ES-I3 (cell line): ENCODE data around the gene GDF15.

Source experiments
- H3K36me3 ChIP-seq: 2 replicates; pipeline ENCODE4 v1.6.1; 2013; ENCODE audit warnings: mild to moderate bottlenecking, low read length, control low read depth, moderate library complexity; ENCODE audit not compliant: insufficient read depth
- H3K4me1 ChIP-seq: 2 replicates; pipeline ENCODE4 v1.6.1; 2013; ENCODE audit warnings: mild to moderate bottlenecking, control low read depth, low read length; ENCODE audit not compliant: insufficient read depth
- H3K9ac ChIP-seq: 2 replicates; pipeline ENCODE4 v1.6.1; 2013; ENCODE audit warnings: low read depth, mild to moderate bottlenecking, low read length, moderate library complexity
- H3K9me3 ChIP-seq: 2 replicates; pipeline ENCODE4 v1.6.1; 2013; ENCODE audit warnings: mild to moderate bottlenecking, low read length, moderate library complexity; ENCODE audit not compliant: control insufficient read depth, insufficient read depth

Gene GDF15

DNA sequence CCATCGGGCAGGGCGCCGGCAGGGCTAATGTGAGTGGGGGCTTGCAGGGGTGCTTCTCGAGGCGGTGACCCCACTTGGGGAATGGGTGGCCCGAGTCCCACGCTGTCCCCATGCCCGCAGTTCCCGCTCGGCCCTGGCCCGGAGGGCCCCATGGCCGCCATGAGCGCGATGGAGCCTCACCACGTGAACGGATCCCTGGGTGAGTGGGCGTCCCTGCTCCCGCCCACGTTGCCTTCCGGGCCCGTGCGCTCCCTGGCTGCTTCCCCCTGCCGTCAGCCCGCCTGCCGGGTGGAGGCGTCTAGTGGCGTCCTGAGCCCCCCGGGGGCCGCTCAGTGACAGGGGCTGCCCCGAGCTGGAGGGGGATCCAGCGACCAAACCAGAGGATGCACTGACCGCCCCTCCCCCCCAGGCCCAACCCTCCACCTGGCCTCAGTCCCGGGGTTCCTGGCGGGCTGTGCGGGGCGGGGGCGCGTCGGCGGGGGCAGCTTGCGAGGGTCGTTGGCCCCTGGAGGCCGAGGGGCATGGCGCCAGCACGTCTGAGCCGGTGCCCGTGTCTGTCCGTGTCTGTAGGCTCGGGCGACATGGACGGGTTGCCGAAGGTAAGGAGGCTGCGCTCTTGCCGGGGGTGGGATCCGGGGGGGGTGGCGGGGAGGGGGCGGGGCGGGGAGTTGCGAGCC, 47.2 kb downstream of the GDF15 start:
- Histone ChIP-seq H3K36me3 (no peaks in the 10 kb centered on the region), H3K4me1 (peaks cover 25% of the 10 kb centered on the region; the same call in 1 of the 2 replicates), H3K9ac (peak overlapping the region; percentile 71), H3K9me3 (no peaks in the 10 kb centered on the region)

GRCh38 chr19:18433735-18434398, 47.9 kb downstream of the GDF15 start:
- Histone ChIP-seq H3K9me3 (no peaks in the 10 kb centered on the region), H3K9ac (peak overlapping the region; percentile 16; the same call in 1 of the 2 replicates), H3K4me1 (peaks cover 27% of the 10 kb centered on the region; the same call in 1 of the 2 replicates), H3K36me3 (no peaks in the 10 kb centered on the region)

DNA sequence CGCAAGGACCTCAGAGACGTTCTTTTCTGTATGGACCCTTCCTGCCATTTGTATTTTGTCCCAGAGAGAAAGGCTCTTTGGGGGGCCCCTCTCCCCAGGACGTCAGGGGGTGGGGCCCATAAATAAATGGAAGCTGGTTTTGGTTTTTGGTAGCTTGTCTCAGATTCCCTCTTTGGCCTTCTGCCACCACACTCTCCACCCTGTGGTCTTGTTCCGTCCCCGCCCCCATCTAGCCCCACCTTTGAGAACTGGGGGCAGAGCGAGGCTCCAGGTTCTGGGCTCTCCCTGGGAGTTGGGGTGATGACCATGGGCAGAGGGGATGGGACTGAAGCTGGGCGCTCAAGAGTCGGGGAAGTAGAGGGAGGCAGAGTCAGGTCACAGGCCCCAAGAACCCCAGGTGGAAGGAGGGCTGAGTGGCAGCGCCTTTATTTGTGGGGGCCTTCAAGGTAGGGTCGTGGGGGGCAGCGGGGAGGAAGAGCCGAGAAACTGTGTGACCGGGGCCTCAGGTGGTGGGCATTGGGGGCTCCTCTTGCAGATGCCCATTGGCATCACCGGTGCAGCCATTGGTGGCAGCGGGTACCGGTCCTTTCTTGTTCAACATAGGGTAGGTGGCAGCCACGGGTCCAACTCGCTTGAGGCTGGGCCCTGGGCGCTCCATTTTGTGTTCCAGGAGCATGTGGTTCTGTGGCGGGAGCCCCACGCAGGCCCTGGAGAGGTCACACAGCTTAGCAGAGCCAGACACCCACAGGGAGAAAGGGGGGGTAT, 48.6 kb downstream of the GDF15 start:
- H3K36me3 ChIP-seq: no peaks in the 10 kb centered on the region
- H3K4me1 ChIP-seq: peaks cover 34% of the 10 kb centered on the region; the same call in 1 of the 2 replicates
- peak overlapping the region; percentile 16; the same call in 1 of the 2 replicates for H3K9ac ChIP-seq
- no peaks in the 10 kb centered on the region for H3K9me3 ChIP-seq

DNA sequence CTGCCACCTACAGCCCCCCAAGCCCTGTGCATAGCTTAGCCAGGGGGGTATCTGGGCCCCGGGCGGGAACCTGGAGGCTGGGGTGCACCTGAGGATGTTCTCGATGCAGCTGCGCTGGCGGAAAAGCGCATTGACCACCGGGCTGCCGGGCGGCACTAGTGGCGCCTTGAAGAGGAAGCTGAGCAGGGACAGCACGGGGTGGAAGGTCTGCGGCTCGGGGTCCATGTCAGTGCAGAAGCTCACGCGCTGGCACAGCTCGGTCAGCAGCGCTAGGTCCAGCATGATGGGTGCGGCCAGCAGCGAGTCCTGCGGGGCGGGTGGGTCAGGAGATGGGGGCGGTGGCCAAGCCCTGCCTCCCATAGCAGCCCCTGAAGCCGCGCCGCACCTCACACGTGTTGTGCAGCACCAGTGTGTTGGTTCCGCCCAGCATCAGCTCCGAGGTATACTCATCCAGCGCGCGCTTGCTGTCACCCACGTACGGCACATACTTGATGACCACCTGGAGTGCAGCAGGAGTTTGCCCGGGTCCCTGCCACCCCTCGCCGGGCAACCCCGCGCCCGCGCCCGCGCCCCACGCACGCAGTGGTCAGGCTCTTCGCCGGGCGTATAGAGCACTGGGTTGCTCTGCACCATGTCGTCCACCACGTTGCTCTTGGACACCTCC, 49.4 kb downstream of the GDF15 start:
- no peaks in the 10 kb centered on the region for H3K9me3 ChIP-seq
- H3K4me1 ChIP-seq: peaks cover 38% of the 10 kb centered on the region
- no peak overlapping the region for H3K9ac ChIP-seq
- no peaks in the 10 kb centered on the region for H3K36me3 ChIP-seq

- H3K4me1 ChIP-seq: peaks cover 31% of the 10 kb centered on the region
- H3K9ac ChIP-seq: peak overlapping the region; percentile 52; the same call in 1 of the 2 replicates
- no peaks in the 10 kb centered on the region for H3K36me3 ChIP-seq
- H3K9me3 ChIP-seq: no peaks in the 10 kb centered on the region
Measured at GRCh38 chr19:18435842-18436670, 50.1 kb downstream of the GDF15 start.

DNA sequence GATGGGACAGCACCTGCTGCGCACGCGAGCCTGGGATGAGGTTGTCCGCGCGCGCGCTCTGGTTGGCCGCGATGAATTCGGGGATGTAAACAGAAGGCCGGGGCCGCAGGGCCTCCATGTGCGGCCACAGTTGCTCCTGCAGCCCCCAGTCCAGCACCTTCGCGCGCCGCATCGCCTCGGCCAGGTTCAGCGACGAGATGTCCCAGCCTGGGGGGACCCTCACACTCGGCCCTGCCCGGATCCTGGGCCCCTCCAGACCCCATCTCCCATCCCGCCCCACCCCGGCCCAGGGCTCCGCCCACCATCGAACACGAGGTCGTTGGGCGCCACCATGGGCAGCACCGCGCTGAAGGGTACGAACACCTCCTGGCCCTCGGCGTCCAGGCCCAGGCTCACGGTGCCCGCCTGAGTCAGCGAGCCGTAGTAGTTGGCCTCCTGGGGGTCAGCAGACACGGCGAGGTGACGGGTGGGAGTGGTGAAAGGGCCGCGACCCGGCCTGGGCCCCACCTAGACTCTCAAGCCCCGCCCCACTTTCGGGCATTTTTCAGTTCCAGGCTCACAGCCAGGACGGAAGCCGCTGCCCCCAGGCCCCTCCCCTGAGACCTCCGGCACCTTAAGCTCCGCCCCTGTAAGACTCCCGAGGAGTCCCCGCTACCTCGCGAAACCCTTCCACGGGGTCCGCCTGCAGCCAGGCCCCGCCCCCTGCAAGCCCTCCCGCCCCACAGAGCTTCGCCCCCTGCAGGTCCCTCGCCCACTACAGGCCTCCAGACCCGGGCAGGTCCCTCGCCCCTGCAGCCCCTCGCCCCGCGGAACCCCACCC, 50.9 kb downstream of the GDF15 start:
- no peaks in the 10 kb centered on the region for H3K36me3 ChIP-seq
- peaks cover 29% of the 10 kb centered on the region for H3K4me1 ChIP-seq
- H3K9me3 ChIP-seq: no peaks in the 10 kb centered on the region
- peak overlapping the region; percentile 52; the same call in 1 of the 2 replicates for H3K9ac ChIP-seq

DNA sequence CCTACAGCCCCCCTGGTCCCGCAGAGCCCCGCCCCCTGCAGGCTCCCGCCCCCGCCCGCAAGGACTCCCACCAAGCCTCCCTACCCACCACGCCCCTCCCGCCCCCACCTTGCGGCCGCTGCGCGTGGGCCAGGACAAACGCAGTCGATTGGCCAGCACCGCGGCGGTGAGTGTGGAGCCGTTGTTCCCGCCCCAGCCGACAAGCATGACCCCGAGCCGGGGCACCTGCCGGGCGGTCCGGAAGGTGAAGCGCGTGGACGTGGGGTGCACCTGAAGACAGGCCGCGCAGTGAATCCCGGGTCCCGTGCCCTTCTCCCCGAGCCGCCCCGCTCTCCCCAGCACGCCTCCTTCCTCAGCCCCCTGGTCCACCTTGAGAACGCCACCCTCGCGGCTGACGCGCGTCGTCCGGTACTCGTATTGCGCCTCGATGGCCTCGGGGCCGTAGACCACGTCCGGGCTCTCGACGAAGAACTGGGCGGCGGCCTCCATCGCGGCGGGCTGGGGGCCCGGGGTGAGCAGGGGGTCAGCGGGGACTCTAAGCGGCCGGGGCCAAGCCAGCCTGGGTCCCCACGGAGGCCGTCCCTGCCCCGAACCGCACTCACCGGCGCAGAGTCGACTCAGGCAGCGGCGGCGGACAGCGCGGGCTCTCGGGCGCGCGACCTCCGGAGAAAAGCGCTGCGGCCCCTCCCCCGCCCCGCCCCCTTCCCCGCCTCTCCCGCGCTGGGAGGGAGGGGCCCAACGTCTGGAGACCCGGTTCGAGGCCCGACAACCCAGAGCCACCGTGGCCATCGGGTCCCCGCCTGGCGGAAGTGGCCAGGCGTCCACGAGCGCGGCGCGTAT, 51.8 kb downstream of the GDF15 start, which contains the start of gene ISYNA1:
TSS of gene ISYNA1 (minus strand) at position 643 of the 840 bp plus-strand sequence. CDS start at position 489, 154 bp downstream.
- Histone ChIP-seq H3K9me3 (no peaks in the 10 kb centered on the region), H3K4me1 (peaks cover 23% of the 10 kb centered on the region), H3K36me3 (no peaks in the 10 kb centered on the region), H3K9ac (peak within 1 kb of the TSS; percentile 91)

- H3K9ac ChIP-seq: peak overlapping the region; percentile 59
- no peaks in the 10 kb centered on the region for H3K36me3 ChIP-seq
- H3K4me1 ChIP-seq: peaks cover 23% of the 10 kb centered on the region
- H3K9me3 ChIP-seq: no peaks in the 10 kb centered on the region
Measured at GRCh38 chr19:18438331-18439024, 52.5 kb downstream of the GDF15 start.
